GM21529 (cell line): ENCODE results near the gene RETN.
A peak's percentile ranks its signal among the peaks of the same experiment; 100 is the strongest.

ENCODE experiments used
- ATAC-seq: cut with Tn5 transposase; IDR thresholded peaks from one replicate; pipeline ENCODE4 v1.9.1; 2021; ENCODE audit not compliant: unreplicated experiment

RETN gene

GRCh38 chr19:7681340-7682174, 12.7 kb downstream of the RETN start:
- ATAC-seq: no peak

- no peak for ATAC-seq
Observed at GRCh38 chr19:7682175-7682855, 13.5 kb downstream of the RETN start.

GRCh38 chr19:7685546-7686445, 16.9 kb downstream of the RETN start:
- ATAC-seq: no peak

GRCh38 chr19:7687177-7687576, 18.3 kb downstream of the RETN start:
- no peak for ATAC-seq

GRCh38 chr19:7689165-7689564, 20.3 kb downstream of the RETN start:
- ATAC-seq: no peak

- ATAC-seq: no peak
Observed at GRCh38 chr19:7690779-7691258, 22.0 kb downstream of the RETN start.

- no peak for ATAC-seq
Observed at GRCh38 chr19:7691497-7691896, 22.6 kb downstream of the RETN start.

GRCh38 chr19:7692417-7693088, 23.7 kb downstream of the RETN start:
- no peak for ATAC-seq

GRCh38 chr19:7694499-7694898, 25.6 kb downstream of the RETN start:
- no peak for ATAC-seq

GRCh38 chr19:7697721-7698287, 29.0 kb downstream of the RETN start:
- no peak for ATAC-seq

GRCh38 chr19:7698583-7698982, 29.7 kb downstream of the RETN start:
- ATAC-seq: no peak

- ATAC-seq: no peak
Observed at GRCh38 chr19:7699003-7699402, 30.2 kb downstream of the RETN start.

- ATAC-seq: no peak
Observed at GRCh38 chr19:7699417-7700401, 30.9 kb downstream of the RETN start.

- no peak for ATAC-seq
Observed at GRCh38 chr19:7701049-7701653, 32.3 kb downstream of the RETN start.

- ATAC-seq: peak; percentile 47
Observed at GRCh38 chr19:7701654-7702457, 33.0 kb downstream of the RETN start, which contains the start of gene FCER2. Gene FCER2 (minus strand): TSS chr19:7702131. CDS start chr19:7699760, 2,371 bp downstream.

GRCh38 chr19:7703332-7703731, 34.5 kb downstream of the RETN start:
- no peak for ATAC-seq

GRCh38 chr19:7704280-7705060, 35.6 kb downstream of the RETN start:
- no peak for ATAC-seq
